Body of pancreas (tissue), 4 donors: ENCODE data around the gene TAS2R31. TPM values are rescaled to one million over a fixed set of nuclear protein-coding genes. Genes with fewer than 3 reads are reported as not detected.

Experiments
- ATAC-seq: fragments of 150-250 bp; one replicate; pipeline ENCODE4 v1.9.1; 2016
- DNase-seq, 4 donors: peaks; one replicate each; pipeline ENCODE4 v3.0.0-alpha.2; 2019
- H3K27ac ChIP-seq, 4 donors: fragments of 200-600 bp; sonication (generic); 1 replicate in 3 of 4; 2 replicates in 1 of 4; pipeline versions ENCODE4 v1.5.1 to v1.6.1; 2016 to 2019; ENCODE audit warnings: mild to moderate bottlenecking in 1 of 4, mixed read lengths in 1 of 4, moderate library complexity in 1 of 4
- H3K27me3 ChIP-seq, 2 donors: fragments of 200-600 bp; sonication (generic); one replicate each; pipeline ENCODE4 v1.6.0; 2016; ENCODE audit warnings: mild to moderate bottlenecking in 1 of 2
- H3K36me3 ChIP-seq, 2 donors: fragments of 200-600 bp; sonication (generic); replicated peaks in 1 of 2; 2 replicates each; pipeline ENCODE4 v1.5.1; 2016; ENCODE audit warnings: low read depth in 2 of 2; ENCODE audit not compliant: insufficient read depth in 1 of 2
- H3K4me1 ChIP-seq: fragments of 200-600 bp; sonication (generic); one replicate; pipeline ENCODE4 v1.6.0; 2016
- H3K4me3 ChIP-seq, 2 donors: fragments of 200-600 bp; sonication (generic); 1 replicate in 1 of 2; 2 replicates in 1 of 2; pipeline ENCODE4 v1.5.1; 2016 to 2019
- H3K9me3 ChIP-seq, 3 donors: fragments of 200-600 bp; sonication (generic); 1 replicate in 2 of 3; 2 replicates in 1 of 3; pipeline ENCODE4 v1.5.1; 2016
- CTCF ChIP-seq, 7 experiments: fragments of 450-650 bp in 4 of 7; fragments of 200-600 bp in 3 of 7; sonication (generic) in 3 of 7; IDR thresholded peaks; one replicate each; pipeline ENCODE4 v1.5.1; 2016 to 2019; ENCODE audit warnings: antibody characterized with exemption in 7 of 7
- POLR2A ChIP-seq, 3 donors: fragments of 450-650 bp; IDR thresholded peaks; one replicate each; pipeline ENCODE4 v1.6.1; 2016; ENCODE audit warnings: antibody characterized with exemption in 3 of 3, mild to moderate bottlenecking in 2 of 3
- WGBS, 2 donors: methylation state at CpG; one replicate each; pipeline ENCODE4 v1.1.5; 2017; 5-methylcytosine and 5-hydroxymethylcytosine counted together
- intact Hi-C: fragments of 100-400 bp; cut with DNase I; formaldehyde crosslinking; loops from one replicate; pipeline ENCODE4 v1.15.1; 2023
- total RNA-seq, 2 donors: library from RNA; depleted of rRNA; stranded (reverse); fragments of >200 nt; gene quantifications; one replicate each; pipeline ENCODE4 v1.1.0, GENCODE V29; 2016

Gene TAS2R31
- total RNA-seq, 2 donors from 2014 or later = 7.0 to 8.9 TPM

GRCh38 chr12:11026118-11026517 lies 5.1 kb downstream of the TAS2R31 start:
- TF ChIP-seq CTCF (IDR thresholded peaks at IDR 0.05) (no peak), POLR2A (IDR thresholded peaks at IDR 0.05) (no peak)
- H3K27me3 ChIP-seq = no peaks in the 10 kb centered on the region
- H3K27ac ChIP-seq = no peak overlapping the region
- no peaks in the 10 kb centered on the region for H3K36me3 ChIP-seq
- WGBS, 2 donors = 93 to 99% methylated on average over 6 of the region's 6 CpGs
- no peak overlapping the region for H3K4me3 ChIP-seq
- ATAC-seq (no peak), DNase-seq (no peak)
- H3K9me3 ChIP-seq = no peaks in the 10 kb centered on the region
- intact Hi-C loops = no loop called here
- no peaks in the 10 kb centered on the region for H3K4me1 ChIP-seq

DNA sequence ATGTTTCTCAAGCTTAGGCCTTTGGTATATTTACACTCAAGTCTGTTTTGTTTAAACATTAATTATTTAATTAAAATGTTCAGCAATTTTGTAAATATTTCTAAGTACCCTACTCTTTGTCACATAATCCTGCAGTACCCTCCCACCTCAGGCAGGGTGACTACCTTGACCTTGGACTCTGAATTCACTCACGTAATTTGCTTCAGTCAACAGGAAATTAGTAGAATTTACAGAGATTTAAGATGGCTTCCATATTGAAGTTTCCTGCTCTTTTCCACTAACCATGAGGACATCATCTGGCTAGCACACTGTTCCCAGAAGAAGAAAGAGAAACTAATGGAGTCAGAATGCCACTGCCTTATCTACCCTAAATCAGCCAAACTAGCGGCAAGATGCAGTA lies 7.8 kb downstream of the TAS2R31 start:
- peak in 1 of 7 experiments; percentile 2 for TF ChIP-seq CTCF (IDR thresholded peaks at IDR 0.05)
- no peak for TF ChIP-seq POLR2A (IDR thresholded peaks at IDR 0.05)
- H3K4me1 ChIP-seq = no peaks in the 10 kb centered on the region
- ATAC-seq (no peak), DNase-seq (no peak)
- H3K27me3 ChIP-seq = no peaks in the 10 kb centered on the region
- no peaks in the 10 kb centered on the region for H3K9me3 ChIP-seq
- no peak overlapping the region for H3K4me3 ChIP-seq
- 65 to 72% methylated on average over 2 of the region's 2 CpGs for WGBS, 2 donors
- H3K36me3 ChIP-seq = no peaks in the 10 kb centered on the region
- intact Hi-C loops = no loop called here
- no peak overlapping the region for H3K27ac ChIP-seq

GRCh38 chr12:11022520-11022919 lies 8.7 kb downstream of the TAS2R31 start, which contains the start of gene TAS2R19:
TAS2R19 (minus strand) TSS chr12:11022620; CDS start chr12:11022571, 49 bp downstream.
- DNase-seq (no peak), ATAC-seq (no peak)
- intact Hi-C loops = no loop called here
- no peaks in the 10 kb centered on the region for H3K27me3 ChIP-seq
- H3K4me1 ChIP-seq = no peaks in the 10 kb centered on the region
- TF ChIP-seq POLR2A (IDR thresholded peaks at IDR 0.05) = no peak
- no peak for TF ChIP-seq CTCF (IDR thresholded peaks at IDR 0.05)
- WGBS, 2 donors = 89 to 92% methylated on average over 1 of the region's 1 CpG
- no peak within 1 kb of the TSS for H3K4me3 ChIP-seq
- no peak within 1 kb of the TSS for H3K27ac ChIP-seq
- no peaks in the 10 kb centered on the region for H3K36me3 ChIP-seq
- H3K9me3 ChIP-seq = no peaks in the 10 kb centered on the region

DNA sequence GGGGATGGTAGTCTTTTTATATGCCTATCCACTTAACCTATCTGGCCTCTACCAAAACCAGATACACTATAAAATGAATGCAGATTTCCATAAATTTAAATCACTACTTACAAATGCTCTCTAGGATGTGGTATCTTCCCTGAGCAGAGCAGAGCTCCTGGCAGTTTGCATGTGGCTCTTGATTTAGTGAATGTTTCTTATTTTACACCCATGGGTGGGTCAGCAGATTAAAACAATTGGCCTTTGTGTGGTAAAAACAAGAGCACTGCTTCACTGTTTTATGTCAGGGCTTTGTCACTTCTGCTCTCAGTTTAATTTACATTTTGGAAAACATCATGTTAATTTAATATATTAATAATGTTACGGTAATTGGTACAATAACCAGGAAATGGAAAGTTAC lies 14.3 kb downstream of the TAS2R31 start:
- Histone ChIP-seq H3K36me3 (no peaks in the 10 kb centered on the region), H3K27ac (no peak overlapping the region), H3K4me1 (no peaks in the 10 kb centered on the region), H3K9me3 (no peaks in the 10 kb centered on the region), H3K4me3 (no peak overlapping the region), H3K27me3 (no peaks in the 10 kb centered on the region)
- no peak for ATAC-seq
- WGBS, 2 donors = 95 to 100% methylated on average over 1 of the region's 1 CpG
- DNase-seq = no peak
- TF ChIP-seq CTCF (IDR thresholded peaks at IDR 0.05) = no peak
- TF ChIP-seq POLR2A (IDR thresholded peaks at IDR 0.05) = no peak
- intact Hi-C loops = no loop called here

DNA sequence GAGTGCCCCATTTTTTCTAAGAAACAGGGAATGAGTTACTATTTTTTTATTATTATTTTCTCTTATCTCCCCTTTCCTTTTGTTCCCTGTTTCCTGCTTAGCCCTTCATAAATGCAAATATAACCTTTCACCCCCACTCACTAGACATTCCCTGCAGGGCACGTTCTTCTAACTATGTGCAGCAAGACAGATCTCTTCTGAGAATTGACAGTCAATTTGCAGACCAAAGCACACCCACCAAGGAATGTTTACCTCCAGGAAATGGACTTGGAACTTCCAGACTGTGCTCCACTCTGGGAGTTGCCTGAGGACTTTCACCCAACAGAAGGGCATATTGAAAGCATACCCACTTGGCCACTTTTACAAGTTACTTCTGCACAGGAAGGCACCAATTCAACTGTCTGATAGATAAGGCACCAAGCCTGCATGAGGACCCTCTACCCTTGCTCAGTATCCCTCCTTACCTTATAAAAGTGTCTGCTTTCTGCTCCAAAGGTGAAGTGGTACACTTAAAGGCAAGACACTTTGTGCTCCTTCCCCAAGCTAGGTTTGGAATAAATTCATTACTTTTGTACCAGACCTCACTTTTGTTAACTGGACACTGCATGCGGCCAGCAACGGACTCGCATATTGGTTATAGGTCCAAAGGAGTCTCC lies 15.3 kb downstream of the TAS2R31 start:
- intact Hi-C loops = no loop called here
- TF ChIP-seq CTCF (IDR thresholded peaks at IDR 0.05) = no peak
- no peak for TF ChIP-seq POLR2A (IDR thresholded peaks at IDR 0.05)
- Histone ChIP-seq H3K4me1 (no peaks in the 10 kb centered on the region), H3K27ac (no peak overlapping the region), H3K36me3 (no peaks in the 10 kb centered on the region), H3K4me3 (no peak overlapping the region), H3K9me3 (no peaks in the 10 kb centered on the region), H3K27me3 (no peaks in the 10 kb centered on the region)
- DNase-seq (no peak), ATAC-seq (no peak)
- 81 to 82% methylated on average over 4 of the region's 4 CpGs for WGBS, 2 donors
